OCI-LY7 (cell line): ENCODE data around the gene NF1. TPM values are rescaled to one million over a fixed set of nuclear protein-coding genes. Genes with fewer than 3 reads are reported as not detected.

ENCODE experiments used
- BruUV-seq: library from RNA; stranded (reverse); fragments of 400-500 nt; replicated peaks from 2 replicates; lab custom pipeline; 2021; lab: Mats Ljungman, UMichigan
- CTCF ChIA-PET: fragments of 300-600 bp; sonication (Branson Sonifier 250); formaldehyde crosslinking; loops from one replicate; lab custom pipeline; 2022; ENCODE audit warnings: antibody characterized with exemption; ENCODE audit not compliant: unreplicated experiment; lab: Charles Lee
- POLR2A ChIA-PET: fragments of 300-600 bp; sonication (Branson Sonifier 250); formaldehyde crosslinking; loops from one replicate; lab custom pipeline; 2022; ENCODE audit warnings: antibody characterized with exemption; lab: Charles Lee
- DNase-seq: peaks from one replicate; pipeline ENCODE4 v3.0.0-alpha.2; 2015; ENCODE audit warnings: low spot score
- H2AFZ ChIP-seq: fragments of 200-600 bp; sonication (generic), shearing (Covaris generic); 2 replicates; pipeline ENCODE4 v1.6.1; 2014; ENCODE audit warnings: mild to moderate bottlenecking, antibody characterized with exemption, low read length, moderate library complexity
- H3K27ac ChIP-seq: fragments of 200-600 bp; sonication (generic); 2 replicates; pipeline ENCODE4 v1.5.1; 2014; ENCODE audit warnings: mixed run types, low read depth, mild to moderate bottlenecking, moderate library complexity, low read length, inconsistent platforms; ENCODE audit not compliant: poor library complexity, severe bottlenecking
- H3K36me3 ChIP-seq: fragments of 200-600 bp; sonication (generic); 2 replicates; pipeline ENCODE4 v1.6.1; 2014; ENCODE audit warnings: mild to moderate bottlenecking, antibody characterized with exemption, low read length, moderate library complexity, mixed read lengths; ENCODE audit not compliant: insufficient read depth
- H3K4me1 ChIP-seq: fragments of 200-600 bp; sonication (generic); 2 replicates; pipeline ENCODE4 v1.5.1; 2014; ENCODE audit warnings: mild to moderate bottlenecking, low read length; ENCODE audit not compliant: insufficient read depth, poor library complexity, severe bottlenecking
- H3K4me2 ChIP-seq: fragments of 200-600 bp; sonication (generic); 2 replicates; pipeline ENCODE4 v1.6.1; 2014; ENCODE audit warnings: mild to moderate bottlenecking, low read length
- H3K4me3 ChIP-seq: fragments of 200-600 bp; sonication (generic); 2 replicates; pipeline ENCODE4 v1.5.1; 2014; ENCODE audit warnings: mild to moderate bottlenecking, low read depth, low read length; ENCODE audit not compliant: poor library complexity, severe bottlenecking
- H3K79me2 ChIP-seq: fragments of 200-600 bp; sonication (generic); 2 replicates; pipeline ENCODE4 v1.6.1; 2016; ENCODE audit warnings: low read depth, mild to moderate bottlenecking, low read length, moderate library complexity, mixed read lengths; ENCODE audit not compliant: insufficient read depth
- H3K9me2 ChIP-seq: fragments of 200-600 bp; sonication (generic); 2 replicates; pipeline ENCODE4 v1.6.1; 2016; ENCODE audit warnings: mild to moderate bottlenecking, low read length, mixed read lengths; ENCODE audit not compliant: insufficient read depth
- H3K9me3 ChIP-seq: fragments of 200-600 bp; sonication (generic); 2 replicates; pipeline ENCODE4 v1.6.1; 2014; ENCODE audit warnings: mild to moderate bottlenecking, mixed run types, low read length, mixed read lengths
- H4K20me1 ChIP-seq: fragments of 200-600 bp; sonication (generic); 2 replicates; pipeline ENCODE4 v1.6.1; 2014; ENCODE audit warnings: mild to moderate bottlenecking, antibody characterized with exemption, low read length, moderate library complexity, mixed read lengths; ENCODE audit not compliant: insufficient read depth
- EZH2phosphoT487 ChIP-seq: fragments of 200-600 bp; sonication (generic); IDR thresholded peaks from 2 replicates; pipeline ENCODE4 v1.6.1; 2018; ENCODE audit warnings: low read depth, borderline replicate concordance, mild to moderate bottlenecking, mixed run types, antibody characterized with exemption, low read length, moderate library complexity, mixed read lengths
- intact Hi-C: fragments of 100-400 bp; cut with micrococcal nuclease; formaldehyde crosslinking; loops from one replicate; pipeline ENCODE4 v1.10.0; 2022; ENCODE audit not compliant: unreplicated experiment
- total RNA-seq, 2 experiments: library from RNA; depleted of rRNA in 1 of 2; stranded (reverse); fragments of >200 nt in 1 of 2; shearing (Covaris generic) in 1 of 2; gene quantifications; 2 replicates each; pipeline ENCODE4 v1.2.3, GENCODE V29; 2014 to 2022
- TF ChIP-seq, protein P1 (sequence below): fragments of 200-600 bp; sonication (generic); conservative IDR thresholded peaks from 2 replicates; pipeline ENCODE4 v1.5.1; 2014; ENCODE audit warnings: mild to moderate bottlenecking, antibody characterized with exemption, low read length, moderate library complexity, mixed read lengths

Gene NF1
- total RNA-seq, 2 experiments from 2014 or later, result 38.7 to 64.8 TPM

DNA sequence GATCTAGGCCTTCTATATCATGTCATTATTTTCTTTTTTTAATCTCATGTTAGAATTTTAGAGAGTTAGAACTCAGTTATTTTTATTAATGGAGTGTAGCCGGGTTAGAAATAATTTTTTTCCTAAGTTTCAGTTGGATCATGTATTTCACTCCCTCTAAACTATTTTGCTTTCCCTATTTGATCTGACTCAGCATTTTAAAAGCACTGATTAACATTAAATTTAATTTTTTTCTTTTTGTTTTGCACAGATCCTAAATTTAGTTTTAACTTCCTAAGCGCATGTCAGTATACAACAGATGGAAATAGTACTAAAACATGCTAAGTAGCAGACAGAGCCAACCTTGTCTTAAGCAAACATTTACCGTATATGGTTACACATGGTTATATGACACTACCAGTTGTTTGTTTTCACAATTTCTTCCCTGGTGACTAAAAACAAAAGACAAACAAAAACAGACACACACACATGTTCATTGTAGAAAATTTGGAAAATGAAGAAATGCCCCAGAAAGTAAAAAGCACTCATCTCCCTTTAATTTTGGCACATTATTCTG, 263.1 kb downstream of the NF1 start:
- intact Hi-C loops, result no loop called here
- no TSS peak for BruUV-seq
- H3K9me3 ChIP-seq, result no peaks in the 10 kb centered on the region
- no peak overlapping the region for H3K4me2 ChIP-seq
- H4K20me1 ChIP-seq, result no peaks in the 10 kb centered on the region
- H3K36me3 ChIP-seq, result peaks cover 82% of the 10 kb centered on the region
- no peak overlapping the region for H3K4me3 ChIP-seq
- H3K4me1 ChIP-seq, result no peaks in the 10 kb centered on the region
- CTCF ChIA-PET, result no interaction called here
- TF ChIP-seq, protein P1, sequence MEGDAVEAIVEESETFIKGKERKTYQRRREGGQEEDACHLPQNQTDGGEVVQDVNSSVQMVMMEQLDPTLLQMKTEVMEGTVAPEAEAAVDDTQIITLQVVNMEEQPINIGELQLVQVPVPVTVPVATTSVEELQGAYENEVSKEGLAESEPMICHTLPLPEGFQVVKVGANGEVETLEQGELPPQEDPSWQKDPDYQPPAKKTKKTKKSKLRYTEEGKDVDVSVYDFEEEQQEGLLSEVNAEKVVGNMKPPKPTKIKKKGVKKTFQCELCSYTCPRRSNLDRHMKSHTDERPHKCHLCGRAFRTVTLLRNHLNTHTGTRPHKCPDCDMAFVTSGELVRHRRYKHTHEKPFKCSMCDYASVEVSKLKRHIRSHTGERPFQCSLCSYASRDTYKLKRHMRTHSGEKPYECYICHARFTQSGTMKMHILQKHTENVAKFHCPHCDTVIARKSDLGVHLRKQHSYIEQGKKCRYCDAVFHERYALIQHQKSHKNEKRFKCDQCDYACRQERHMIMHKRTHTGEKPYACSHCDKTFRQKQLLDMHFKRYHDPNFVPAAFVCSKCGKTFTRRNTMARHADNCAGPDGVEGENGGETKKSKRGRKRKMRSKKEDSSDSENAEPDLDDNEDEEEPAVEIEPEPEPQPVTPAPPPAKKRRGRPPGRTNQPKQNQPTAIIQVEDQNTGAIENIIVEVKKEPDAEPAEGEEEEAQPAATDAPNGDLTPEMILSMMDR, result no peak
- TF ChIP-seq EZH2phosphoT487, result no peak
- no peak overlapping the region for H2AFZ ChIP-seq
- H3K79me2 ChIP-seq, result no peaks in the 10 kb centered on the region
- no peaks in the 10 kb centered on the region for H3K9me2 ChIP-seq
- DNase-seq, result no peak
- H3K27ac ChIP-seq, result no peak overlapping the region
- POLR2A ChIA-PET, result no interaction called here

DNA sequence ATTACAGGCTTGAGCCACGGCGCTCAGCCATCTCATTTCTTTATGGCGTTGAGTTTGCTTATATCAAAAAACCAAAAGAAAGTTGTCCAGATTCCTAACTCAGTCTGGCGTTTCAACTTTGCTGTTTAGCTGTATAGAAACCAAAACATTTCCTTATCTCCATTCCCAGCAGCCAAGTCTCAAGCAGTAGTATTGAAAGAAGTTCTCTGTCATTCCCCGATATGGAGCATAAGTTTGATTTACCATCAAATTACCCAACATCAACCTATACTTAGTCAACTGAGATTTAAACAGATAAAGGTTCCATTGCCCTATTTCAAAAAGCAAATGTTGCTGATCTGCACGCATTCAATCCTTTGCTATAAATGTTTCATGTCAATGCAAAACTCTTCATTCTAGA, 269.2 kb downstream of the NF1 start:
- no TSS peak for BruUV-seq
- no peak overlapping the region for H3K27ac ChIP-seq

GRCh38 chr17:31366088-31366487, 271.3 kb downstream of the NF1 start:
- BruUV-seq, result no TSS peak

More for the DNA sequence above, 269.2 kb downstream of the NF1 start:
- TF ChIP-seq, protein P1, result no peak
- no peak for TF ChIP-seq EZH2phosphoT487
- peaks cover 57% of the 10 kb centered on the region for H3K36me3 ChIP-seq
- H2AFZ ChIP-seq, result no peak overlapping the region
- H3K9me3 ChIP-seq, result no peaks in the 10 kb centered on the region
- H3K4me2 ChIP-seq, result no peak overlapping the region
- POLR2A ChIA-PET, result interaction anchor here (0.6 to 1.7 kb wide), 5 partner anchors 8 to 449 kb away, joined by 3 to 4 read pairs (median 3); no protein-coding TSS in a partner anchor
- intact Hi-C loops, result no loop called here
- H3K9me2 ChIP-seq, result no peaks in the 10 kb centered on the region
- no peak overlapping the region for H3K4me3 ChIP-seq
- no peaks in the 10 kb centered on the region for H3K79me2 ChIP-seq
- DNase-seq, result no peak
- no peaks in the 10 kb centered on the region for H4K20me1 ChIP-seq
- CTCF ChIA-PET, result no interaction called here
- peaks cover 6% of the 10 kb centered on the region for H3K4me1 ChIP-seq

More at GRCh38 chr17:31366088-31366487, 271.3 kb downstream of the NF1 start:
- peaks cover 44% of the 10 kb centered on the region for H3K36me3 ChIP-seq
- no peaks in the 10 kb centered on the region for H3K9me2 ChIP-seq
- no peaks in the 10 kb centered on the region for H4K20me1 ChIP-seq
- H3K79me2 ChIP-seq, result no peaks in the 10 kb centered on the region
- H3K4me2 ChIP-seq, result no peak overlapping the region
- intact Hi-C loops, result no loop called here
- H2AFZ ChIP-seq, result no peak overlapping the region
- H3K4me3 ChIP-seq, result no peak overlapping the region
- H3K4me1 ChIP-seq, result peaks cover 6% of the 10 kb centered on the region
- DNase-seq, result no peak
- no peak overlapping the region for H3K27ac ChIP-seq
- no peak for TF ChIP-seq EZH2phosphoT487
- TF ChIP-seq, protein P1, result no peak
- no peaks in the 10 kb centered on the region for H3K9me3 ChIP-seq
- CTCF ChIA-PET, result no interaction called here
- POLR2A ChIA-PET, result interaction anchor here (0.6 to 0.9 kb wide), 4 partner anchors 23 to 391 kb away, joined by 3 to 4 read pairs (median 4); no protein-coding TSS in a partner anchor
